ENCODE data around the gene CAPN5. TPM values are rescaled to one million over a fixed set of nuclear protein-coding genes. Genes with fewer than 3 reads are reported as not detected.
A peak's percentile ranks its signal among the peaks of the same experiment; 100 is the strongest.

The CAPN5 gene
- total and polyA plus RNA-seq, 2 of the 13 experiments (the other 11 are each of a cell fraction or from before 2014, with no cell fraction given): 0.27 to 1.2 TPM

DNA sequence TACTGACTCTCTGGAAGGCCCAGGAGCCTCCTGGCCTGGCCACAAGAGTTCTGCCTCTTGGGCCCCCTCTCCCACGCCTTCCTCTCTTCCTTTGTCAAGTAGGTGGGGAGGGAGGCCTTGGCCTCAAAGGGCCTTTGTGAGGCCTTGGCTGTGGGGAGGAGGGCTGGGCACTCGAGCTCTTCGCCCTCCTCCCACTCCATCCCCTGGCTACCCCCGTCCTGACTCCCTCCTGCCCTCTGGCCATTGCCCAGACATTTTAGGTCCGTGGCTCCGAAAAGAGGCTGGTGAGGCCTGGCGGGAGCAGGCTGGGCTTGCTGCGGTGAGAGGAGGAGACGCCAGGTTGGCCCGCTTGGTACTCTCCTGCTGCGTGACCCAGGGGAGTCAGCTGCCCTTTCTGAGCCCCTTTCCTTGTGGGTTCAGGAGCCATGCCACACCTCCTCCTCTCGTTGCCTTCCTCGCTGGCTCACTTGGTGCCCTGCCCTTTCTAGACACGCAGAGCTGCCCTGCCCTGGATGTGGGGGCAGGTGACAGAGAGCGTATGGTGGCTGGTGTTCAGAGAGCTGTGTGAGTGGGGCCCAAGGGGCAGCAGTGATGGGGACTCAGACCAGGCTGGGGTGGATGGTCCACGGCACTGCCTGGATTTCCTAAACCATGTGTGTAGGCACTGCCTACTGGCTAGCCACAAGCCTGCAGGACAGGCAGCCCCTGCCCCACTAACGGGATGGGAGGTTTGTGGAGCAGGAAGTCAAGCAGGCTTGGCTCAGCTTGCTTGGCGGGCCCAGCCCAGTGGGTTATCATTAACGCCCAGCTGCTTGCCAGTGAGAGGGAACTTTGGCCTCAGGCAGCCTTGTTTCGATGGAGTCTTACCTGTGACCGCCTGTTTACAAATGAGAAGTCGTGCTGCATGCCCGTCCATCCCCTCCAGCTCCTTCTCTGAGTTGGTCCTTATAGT lies 20.0 kb downstream of the CAPN5 start (continued):
- TF ChIP-seq, protein P1, sequence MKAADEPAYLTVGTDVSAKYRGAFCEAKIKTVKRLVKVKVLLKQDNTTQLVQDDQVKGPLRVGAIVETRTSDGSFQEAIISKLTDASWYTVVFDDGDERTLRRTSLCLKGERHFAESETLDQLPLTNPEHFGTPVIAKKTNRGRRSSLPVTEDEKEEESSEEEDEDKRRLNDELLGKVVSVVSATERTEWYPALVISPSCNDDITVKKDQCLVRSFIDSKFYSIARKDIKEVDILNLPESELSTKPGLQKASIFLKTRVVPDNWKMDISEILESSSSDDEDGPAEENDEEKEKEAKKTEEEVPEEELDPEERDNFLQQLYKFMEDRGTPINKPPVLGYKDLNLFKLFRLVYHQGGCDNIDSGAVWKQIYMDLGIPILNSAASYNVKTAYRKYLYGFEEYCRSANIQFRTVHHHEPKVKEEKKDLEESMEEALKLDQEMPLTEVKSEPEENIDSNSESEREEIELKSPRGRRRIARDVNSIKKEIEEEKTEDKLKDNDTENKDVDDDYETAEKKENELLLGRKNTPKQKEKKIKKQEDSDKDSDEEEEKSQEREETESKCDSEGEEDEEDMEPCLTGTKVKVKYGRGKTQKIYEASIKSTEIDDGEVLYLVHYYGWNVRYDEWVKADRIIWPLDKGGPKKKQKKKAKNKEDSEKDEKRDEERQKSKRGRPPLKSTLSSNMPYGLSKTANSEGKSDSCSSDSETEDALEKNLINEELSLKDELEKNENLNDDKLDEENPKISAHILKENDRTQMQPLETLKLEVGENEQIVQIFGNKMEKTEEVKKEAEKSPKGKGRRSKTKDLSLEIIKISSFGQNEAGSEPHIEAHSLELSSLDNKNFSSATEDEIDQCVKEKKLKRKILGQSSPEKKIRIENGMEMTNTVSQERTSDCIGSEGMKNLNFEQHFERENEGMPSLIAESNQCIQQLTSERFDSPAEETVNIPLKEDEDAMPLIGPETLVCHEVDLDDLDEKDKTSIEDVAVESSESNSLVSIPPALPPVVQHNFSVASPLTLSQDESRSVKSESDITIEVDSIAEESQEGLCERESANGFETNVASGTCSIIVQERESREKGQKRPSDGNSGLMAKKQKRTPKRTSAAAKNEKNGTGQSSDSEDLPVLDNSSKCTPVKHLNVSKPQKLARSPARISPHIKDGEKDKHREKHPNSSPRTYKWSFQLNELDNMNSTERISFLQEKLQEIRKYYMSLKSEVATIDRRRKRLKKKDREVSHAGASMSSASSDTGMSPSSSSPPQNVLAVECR (CRISPR knock-in tag; IDR thresholded peaks at IDR 0.05; ENCODE audit: borderline replicate concordance): peak; percentile 46; the same call in 1 of the 2 replicates
- TF ChIP-seq ZEB1 (IDR thresholded peaks at IDR 0.05; ENCODE audit: insufficient replicate concordance, low read depth) (peak; percentile 79), FIP1L1 (IDR thresholded peaks at IDR 0.05; ENCODE audit: borderline replicate concordance, insufficient read depth, low read depth, low read length) (no peak), ZKSCAN5 (CRISPR knock-in tag; IDR thresholded peaks at IDR 0.05) (no peak), THYN1 (CRISPR knock-in tag; IDR thresholded peaks at IDR 0.05; ENCODE audit: borderline replicate concordance, low read depth) (no peak), CCAR2 (optimal IDR thresholded peaks at IDR 0.05; ENCODE audit: low read depth, low read length) (no peak), ZNF614 (CRISPR knock-in tag; IDR thresholded peaks at IDR 0.05; ENCODE audit: borderline replicate concordance) (peak; percentile 37; the same call in 1 of the 2 replicates), HDAC1 (CRISPR knock-in tag; IDR thresholded peaks at IDR 0.05) (0 out of 2 replicates have a peak, but pooled peaks have one; percentile 44), GATAD2A (CRISPR knock-in tag; IDR thresholded peaks at IDR 0.05) (peak; percentile 68; the same call in 1 of the 2 replicates), ZBTB8A (CRISPR knock-in tag; IDR thresholded peaks at IDR 0.05; ENCODE audit: borderline replicate concordance, low read depth) (no peak), ZNF652 (CRISPR knock-in tag; IDR thresholded peaks at IDR 0.05; ENCODE audit: borderline replicate concordance, low read depth) (no peak), MTA1 (CRISPR knock-in tag; IDR thresholded peaks at IDR 0.05; ENCODE audit: borderline replicate concordance) (0 out of 2 replicates have a peak, but pooled peaks have one; percentile 17), MED1 (CRISPR knock-in tag; IDR thresholded peaks at IDR 0.05) (0 out of 2 replicates have a peak, but pooled peaks have one; percentile 35), ZKSCAN1 (IDR thresholded peaks at IDR 0.05; ENCODE audit: low read length) (no peak), MTF1 (CRISPR knock-in tag; IDR thresholded peaks at IDR 0.05) (no peak), NFIB (CRISPR knock-in tag; IDR thresholded peaks at IDR 0.05; ENCODE audit: borderline replicate concordance) (no peak)
- TF ChIP-seq, protein P2, sequence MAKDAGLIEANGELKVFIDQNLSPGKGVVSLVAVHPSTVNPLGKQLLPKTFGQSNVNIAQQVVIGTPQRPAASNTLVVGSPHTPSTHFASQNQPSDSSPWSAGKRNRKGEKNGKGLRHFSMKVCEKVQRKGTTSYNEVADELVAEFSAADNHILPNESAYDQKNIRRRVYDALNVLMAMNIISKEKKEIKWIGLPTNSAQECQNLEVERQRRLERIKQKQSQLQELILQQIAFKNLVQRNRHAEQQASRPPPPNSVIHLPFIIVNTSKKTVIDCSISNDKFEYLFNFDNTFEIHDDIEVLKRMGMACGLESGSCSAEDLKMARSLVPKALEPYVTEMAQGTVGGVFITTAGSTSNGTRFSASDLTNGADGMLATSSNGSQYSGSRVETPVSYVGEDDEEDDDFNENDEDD (CRISPR knock-in tag; IDR thresholded peaks at IDR 0.05; ENCODE audit: borderline replicate concordance): peak; percentile 54; the same call in 1 of the 2 replicates
- TF ChIP-seq, protein P3, sequence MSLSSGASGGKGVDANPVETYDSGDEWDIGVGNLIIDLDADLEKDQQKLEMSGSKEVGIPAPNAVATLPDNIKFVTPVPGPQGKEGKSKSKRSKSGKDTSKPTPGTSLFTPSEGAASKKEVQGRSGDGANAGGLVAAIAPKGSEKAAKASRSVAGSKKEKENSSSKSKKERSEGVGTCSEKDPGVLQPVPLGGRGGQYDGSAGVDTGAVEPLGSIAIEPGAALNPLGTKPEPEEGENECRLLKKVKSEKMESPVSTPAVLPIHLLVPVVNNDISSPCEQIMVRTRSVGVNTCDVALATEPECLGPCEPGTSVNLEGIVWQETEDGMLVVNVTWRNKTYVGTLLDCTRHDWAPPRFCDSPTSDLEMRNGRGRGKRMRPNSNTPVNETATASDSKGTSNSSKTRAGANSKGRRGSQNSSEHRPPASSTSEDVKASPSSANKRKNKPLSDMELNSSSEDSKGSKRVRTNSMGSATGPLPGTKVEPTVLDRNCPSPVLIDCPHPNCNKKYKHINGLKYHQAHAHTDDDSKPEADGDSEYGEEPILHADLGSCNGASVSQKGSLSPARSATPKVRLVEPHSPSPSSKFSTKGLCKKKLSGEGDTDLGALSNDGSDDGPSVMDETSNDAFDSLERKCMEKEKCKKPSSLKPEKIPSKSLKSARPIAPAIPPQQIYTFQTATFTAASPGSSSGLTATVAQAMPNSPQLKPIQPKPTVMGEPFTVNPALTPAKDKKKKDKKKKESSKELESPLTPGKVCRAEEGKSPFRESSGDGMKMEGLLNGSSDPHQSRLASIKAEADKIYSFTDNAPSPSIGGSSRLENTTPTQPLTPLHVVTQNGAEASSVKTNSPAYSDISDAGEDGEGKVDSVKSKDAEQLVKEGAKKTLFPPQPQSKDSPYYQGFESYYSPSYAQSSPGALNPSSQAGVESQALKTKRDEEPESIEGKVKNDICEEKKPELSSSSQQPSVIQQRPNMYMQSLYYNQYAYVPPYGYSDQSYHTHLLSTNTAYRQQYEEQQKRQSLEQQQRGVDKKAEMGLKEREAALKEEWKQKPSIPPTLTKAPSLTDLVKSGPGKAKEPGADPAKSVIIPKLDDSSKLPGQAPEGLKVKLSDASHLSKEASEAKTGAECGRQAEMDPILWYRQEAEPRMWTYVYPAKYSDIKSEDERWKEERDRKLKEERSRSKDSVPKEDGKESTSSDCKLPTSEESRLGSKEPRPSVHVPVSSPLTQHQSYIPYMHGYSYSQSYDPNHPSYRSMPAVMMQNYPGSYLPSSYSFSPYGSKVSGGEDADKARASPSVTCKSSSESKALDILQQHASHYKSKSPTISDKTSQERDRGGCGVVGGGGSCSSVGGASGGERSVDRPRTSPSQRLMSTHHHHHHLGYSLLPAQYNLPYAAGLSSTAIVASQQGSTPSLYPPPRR (CRISPR knock-in tag; IDR thresholded peaks at IDR 0.05; ENCODE audit: borderline replicate concordance): no peak

All from HepG2 (cell line).